Heart left ventricle (tissue), 16 donors: ENCODE data around the gene ATP11B. TPM values are rescaled to one million over a fixed set of nuclear protein-coding genes. Genes with fewer than 3 reads are reported as not detected.

Experiments
- ATAC-seq, 4 donors: fragments of 200-7000 bp; cut with Tn5 transposase; one replicate each; pipeline ENCODE4 v1.9.1; 2020 to 2022; ENCODE audit warnings: moderate library complexity in 4 of 4, mild to moderate bottlenecking in 3 of 4, moderate number of reproducible peaks in 1 of 4
- DNase-seq, 5 donors: peaks; one replicate each; pipeline ENCODE4 v3.0.0-alpha.2; 2020
- H3K27ac ChIP-seq, 12 donors: fragments of 200-600 bp; sonication (generic) in 4 of 12; one replicate each; pipeline versions ENCODE4 v1.5.0 to v1.8.0; 2016 to 2022; ENCODE audit warnings: mild to moderate bottlenecking in 2 of 12
- H3K27me3 ChIP-seq, 9 donors: fragments of 200-600 bp; sonication (generic) in 2 of 9; one replicate each; pipeline versions ENCODE4 v1.5.1 to v1.8.0; 2016 to 2022; ENCODE audit warnings: mild to moderate bottlenecking in 3 of 9
- H3K36me3 ChIP-seq, 9 donors: fragments of 200-600 bp; sonication (generic) in 2 of 9; one replicate each; pipeline versions ENCODE4 v1.5.0 to v1.8.0; 2018 to 2022; ENCODE audit warnings: mild to moderate bottlenecking in 2 of 9
- H3K4me1 ChIP-seq, 12 donors: fragments of 200-600 bp; sonication (generic) in 4 of 12; one replicate each; pipeline versions ENCODE4 v1.5.0 to v1.8.0; 2016 to 2022; ENCODE audit warnings: mild to moderate bottlenecking in 3 of 12
- H3K4me3 ChIP-seq, 12 donors: fragments of 200-600 bp; sonication (generic) in 4 of 12; one replicate each; pipeline versions ENCODE4 v1.5.0 to v1.8.0; 2017 to 2022; ENCODE audit warnings: mild to moderate bottlenecking in 9 of 12, moderate library complexity in 4 of 12
- H3K9me3 ChIP-seq, 12 donors: fragments of 200-600 bp; sonication (generic) in 4 of 12; one replicate each; pipeline versions ENCODE4 v1.5.0 to v1.8.0; 2016 to 2022; ENCODE audit warnings: mild to moderate bottlenecking in 1 of 12
- CTCF ChIP-seq, 12 donors: fragments of 200-600 bp; sonication (generic) in 4 of 12; IDR thresholded peaks; one replicate each; pipeline versions ENCODE4 v1.5.0 to v1.8.0; 2018 to 2022; ENCODE audit warnings: antibody characterized with exemption in 12 of 12, mild to moderate bottlenecking in 5 of 12
- POLR2A ChIP-seq, 2 donors: fragments of 450-650 bp; IDR thresholded peaks; one replicate each; pipeline ENCODE4 v1.6.1; 2017; ENCODE audit warnings: antibody characterized with exemption in 2 of 2, mild to moderate bottlenecking in 2 of 2, moderate library complexity in 2 of 2
- WGBS, 4 donors: extraction: QIAGEN DNeasy Blood & Tissue Kit in 2 of 4; methylation state at CpG; one replicate each; pipeline versions ENCODE4 v1.1.5 to v1.1.7; 2013 to 2018; 5-methylcytosine and 5-hydroxymethylcytosine counted together
- intact Hi-C, 10 donors: fragments of 100-400 bp; cut with DNase I; formaldehyde crosslinking; loops; one replicate each; pipeline versions ENCODE4 v1.11.1 to v1.14.2; 2022
- polyA plus RNA-seq, 2 donors: library from polyadenylated mRNA; stranded (reverse); fragments of 200-250 nt; gene quantifications; one replicate each; pipeline ENCODE4 v1.2.3, GENCODE V29; 2013
- total RNA-seq, 9 donors: library from RNA; depleted of rRNA in 2 of 9; stranded (reverse); fragments of >200 nt in 2 of 9; fragmentation: NEBNext Ultra II Directional in 3 of 9; extraction: Animal tissue kit (Norgen Biotek cat#: 25700) in 3 of 9; gene quantifications; one replicate each; pipeline versions ENCODE4 v1.1.0 to v1.2.4, GENCODE V29; 2016 to 2023
- donor health status: ischemic (EF 13 %, LVEDD 7.1; RV severe dilation, severe dysfunction).
- donor health status: healthy with polysubstance abuse.
- donor health status: DM: no; HTN: yes; CAD: no.
- donor health status: DM: no; HTN: no; CAD: no.
- donor health status: ischemic (EF 25% LVEDD 6.9; RV normal size, moderate dysfunction).
- donor health status: ischemic (EF 25% LVEDD 5.7; RV mildly dilated, moderate dysfunction).
- donor health status: healthy.
- donor health status: DM: yes; HTN: yes; CAD: no.
- donor health status: ischemic (EF 35%, LVEDD 5.7; RV mildly dilated, moderate dysfunction).
- donor health status: nonischemic (EF 11% LVEDD 7.7; RV severe dilation, severe dysfunction).
- donor health status: DM: yes; HTN: yes; CAD: no.
- donor health status: PGD.
- donor health status: ischemic (EF 29% LVEDD 5.4; RV normal size, mild dysfunction).
- donor health status: nonischemic (EF 23%, LVEDD 6.1; RV moderate dilation, normal function).

The ATP11B gene
- total and polyA plus RNA-seq, 11 donors: 4.9 to 45.6 (median 30.9) TPM

- TF ChIP-seq POLR2A (IDR thresholded peaks at IDR 0.05): no peak
- no peak for TF ChIP-seq CTCF (IDR thresholded peaks at IDR 0.05)
- peak overlapping the region in 1 of 12 donors; percentile 33 for H3K27ac ChIP-seq
- ATAC-seq: no peak
- peaks cover 0 to 18% (median 5%) of the 10 kb centered on the region in 9 donors for H3K36me3 ChIP-seq
- no peak for DNase-seq
- H3K27me3 ChIP-seq: no peaks in the 10 kb centered on the region
- WGBS, 4 donors: 82 to 90% (median 85%) methylated on average over 6 of the region's 6 CpGs
- no peak overlapping the region for H3K4me3 ChIP-seq
- no peaks in the 10 kb centered on the region for H3K9me3 ChIP-seq
- H3K4me1 ChIP-seq: peaks cover 0 to 38% (median 5%) of the 10 kb centered on the region in 12 donors
- intact Hi-C loops: no loop called here
These were observed 174.2 kb downstream of the ATP11B start for GRCh38 chr3:182967218-182968204.

- Histone ChIP-seq H3K36me3 (peaks cover 0 to under 1% (median 0%) of the 10 kb centered on the region in 9 donors), H3K27ac (no peak overlapping the region)
- no peak for ATAC-seq
These were observed 176.0 kb downstream of the ATP11B start for GRCh38 chr3:182969277-182969676.

GRCh38 chr3:182969853-182970252 lies 176.5 kb downstream of the ATP11B start:
- Histone ChIP-seq H3K27me3 (no peaks in the 10 kb centered on the region), H3K9me3 (no peaks in the 10 kb centered on the region), H3K36me3 (no peaks in the 10 kb centered on the region), H3K4me1 (peaks cover 0 to 38% (median 4%) of the 10 kb centered on the region in 12 donors), H3K27ac (no peak overlapping the region), H3K4me3 (no peak overlapping the region)
- ATAC-seq (no peak), DNase-seq (no peak)
- WGBS, 4 donors: 92 to 98% (median 97%) methylated on average over 7 of the region's 7 CpGs
- intact Hi-C loops: no loop called here
- TF ChIP-seq POLR2A (IDR thresholded peaks at IDR 0.05): no peak
- TF ChIP-seq CTCF (IDR thresholded peaks at IDR 0.05): no peak

More at GRCh38 chr3:182969277-182969676, 176.0 kb downstream of the ATP11B start:
- H3K27me3 ChIP-seq: no peaks in the 10 kb centered on the region
- intact Hi-C loops: no loop called here
- H3K4me3 ChIP-seq: no peak overlapping the region
- H3K9me3 ChIP-seq: no peaks in the 10 kb centered on the region
- TF ChIP-seq CTCF (IDR thresholded peaks at IDR 0.05): no peak
- no peak for TF ChIP-seq POLR2A (IDR thresholded peaks at IDR 0.05)
- peaks cover 0 to 38% (median 4%) of the 10 kb centered on the region in 12 donors for H3K4me1 ChIP-seq
- no peak for DNase-seq

GRCh38 chr3:182970811-182971418 lies 177.6 kb downstream of the ATP11B start:
- no peaks in the 10 kb centered on the region for H3K27me3 ChIP-seq
- no peak for DNase-seq
- H3K36me3 ChIP-seq: no peaks in the 10 kb centered on the region
- no peak overlapping the region for H3K27ac ChIP-seq
- no peak overlapping the region for H3K4me3 ChIP-seq
- TF ChIP-seq CTCF (IDR thresholded peaks at IDR 0.05) (no peak), POLR2A (IDR thresholded peaks at IDR 0.05) (no peak)
- 83 to 91% (median 87%) methylated on average over 3 of the region's 3 CpGs for WGBS, 4 donors
- H3K4me1 ChIP-seq: peaks cover 0 to 38% (median 4%) of the 10 kb centered on the region in 12 donors
- intact Hi-C loops: no loop called here
- no peak for ATAC-seq
- no peaks in the 10 kb centered on the region for H3K9me3 ChIP-seq
